Psoas muscle (tissue), 8 donors: ENCODE measurements around the gene ACAA2. TPM values are rescaled to one million over a fixed set of nuclear protein-coding genes. Genes with fewer than 3 reads are reported as not detected.

Source experiments
- ATAC-seq, 4 donors: fragments of 200-7000 bp; cut with Tn5 transposase; one replicate each; pipeline ENCODE4 v1.9.1; 2020; ENCODE audit warnings: moderate library complexity in 3 of 4, mild to moderate bottlenecking in 2 of 4
- DNase-seq, 2 donors: peaks; one replicate each; pipeline ENCODE4 v3.0.0-alpha.2; 2020
- H3K27ac ChIP-seq: fragments of 200-600 bp; one replicate; pipeline ENCODE4 v1.8.0; 2022
- H3K27me3 ChIP-seq, 3 donors: fragments of 200-600 bp in 1 of 3; one replicate each; pipeline versions ENCODE4 v1.6.1 to v1.8.0; 2013 to 2022; ENCODE audit warnings: low read length in 2 of 3, mild to moderate bottlenecking in 2 of 3, moderate library complexity in 1 of 3; ENCODE audit not compliant: insufficient read depth in 3 of 3
- H3K36me3 ChIP-seq, 2 donors: fragments of 200-600 bp in 1 of 2; one replicate each; pipeline versions ENCODE4 v1.6.1 to v1.8.0; 2013 to 2022; ENCODE audit warnings: low read depth in 1 of 2, mild to moderate bottlenecking in 1 of 2, moderate library complexity in 1 of 2; ENCODE audit not compliant: insufficient read depth in 1 of 2
- H3K4me1 ChIP-seq: fragments of 200-600 bp; one replicate; pipeline ENCODE4 v1.8.0; 2022
- H3K4me3 ChIP-seq: fragments of 200-600 bp; one replicate; pipeline ENCODE4 v1.8.0; 2022; ENCODE audit warnings: mild to moderate bottlenecking
- H3K9me3 ChIP-seq: fragments of 200-600 bp; one replicate; pipeline ENCODE4 v1.8.0; 2022
- WGBS, 3 donors: extraction: QIAGEN DNeasy Blood & Tissue Kit; methylation state at CpG; one replicate each; pipeline versions ENCODE4 v1.1.6 to v1.1.7; 2013; 5-methylcytosine and 5-hydroxymethylcytosine counted together
- intact Hi-C, 2 donors: fragments of 100-400 bp; cut with DNase I; formaldehyde crosslinking; loops; one replicate each; pipeline versions ENCODE4 v1.11.0 to v1.14.2; 2022
- polyA plus RNA-seq, 3 donors: library from polyadenylated mRNA; stranded (reverse); fragments of 200-250 nt; gene quantifications; one replicate each; pipeline ENCODE4 v1.2.3, GENCODE V29; 2013
- total RNA-seq, 4 donors: library from RNA; stranded (reverse); fragmentation: NEBNext Ultra II Directional in 2 of 4; extraction: Animal tissue kit (Norgen Biotek cat#: 25700) in 2 of 4; gene quantifications; one replicate each; pipeline versions ENCODE4 v1.2.1 to v1.2.4, GENCODE V29; 2021 to 2023
- TF ChIP-seq, protein P1 (sequence below): fragments of 200-600 bp; IDR thresholded peaks from one replicate; pipeline ENCODE4 v1.8.0; 2022; ENCODE audit warnings: antibody characterized with exemption
- donor health status: healthy with polysubstance abuse.
- donor health status: DM: no; HTN: no; CAD: no; lungs with moderate emphysema.
- donor health status: Bipolar disorder and iron deficiency.
- donor health status: healthy.
- donor health status: DM: yes; HTN: yes; CAD: no.
- donor health status: DM: no; HTN: no; CAD: no.
- donor health status: DM: no; HTN: no; CAD: no.
- donor health status: DM: yes; HTN: yes; CAD: no.

Gene ACAA2
- total and polyA plus RNA-seq, 7 donors: 75.5 to 158 (median 95.4) TPM

DNA sequence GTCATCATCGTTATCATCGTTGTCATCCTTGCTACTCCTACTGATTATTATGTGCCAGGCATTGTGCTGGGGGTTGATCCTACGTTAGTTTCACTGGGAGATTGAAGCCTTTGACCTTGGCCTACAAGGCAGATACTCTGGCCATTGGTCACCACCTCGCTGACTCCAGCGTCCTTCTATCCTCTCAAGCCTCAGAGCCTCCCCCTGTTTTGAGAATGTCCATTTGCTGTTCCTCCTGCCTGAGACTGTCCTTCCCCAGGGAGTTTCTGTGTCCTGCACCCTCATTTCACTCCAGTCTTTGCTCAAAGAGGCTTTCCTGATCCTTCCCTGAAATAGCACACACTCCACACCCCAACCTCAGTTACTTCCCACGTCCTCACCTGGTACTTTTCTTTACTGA lies 57.8 kb downstream of the ACAA2 start:
- Histone ChIP-seq H3K4me1 (no peaks in the 10 kb centered on the region), H3K4me3 (no peak overlapping the region), H3K27me3 (no peaks in the 10 kb centered on the region), H3K36me3 (no peaks in the 10 kb centered on the region), H3K9me3 (no peaks in the 10 kb centered on the region), H3K27ac (no peak overlapping the region)
- intact Hi-C loops: no loop called here
- DNase-seq: no peak
- TF ChIP-seq, protein P1, sequence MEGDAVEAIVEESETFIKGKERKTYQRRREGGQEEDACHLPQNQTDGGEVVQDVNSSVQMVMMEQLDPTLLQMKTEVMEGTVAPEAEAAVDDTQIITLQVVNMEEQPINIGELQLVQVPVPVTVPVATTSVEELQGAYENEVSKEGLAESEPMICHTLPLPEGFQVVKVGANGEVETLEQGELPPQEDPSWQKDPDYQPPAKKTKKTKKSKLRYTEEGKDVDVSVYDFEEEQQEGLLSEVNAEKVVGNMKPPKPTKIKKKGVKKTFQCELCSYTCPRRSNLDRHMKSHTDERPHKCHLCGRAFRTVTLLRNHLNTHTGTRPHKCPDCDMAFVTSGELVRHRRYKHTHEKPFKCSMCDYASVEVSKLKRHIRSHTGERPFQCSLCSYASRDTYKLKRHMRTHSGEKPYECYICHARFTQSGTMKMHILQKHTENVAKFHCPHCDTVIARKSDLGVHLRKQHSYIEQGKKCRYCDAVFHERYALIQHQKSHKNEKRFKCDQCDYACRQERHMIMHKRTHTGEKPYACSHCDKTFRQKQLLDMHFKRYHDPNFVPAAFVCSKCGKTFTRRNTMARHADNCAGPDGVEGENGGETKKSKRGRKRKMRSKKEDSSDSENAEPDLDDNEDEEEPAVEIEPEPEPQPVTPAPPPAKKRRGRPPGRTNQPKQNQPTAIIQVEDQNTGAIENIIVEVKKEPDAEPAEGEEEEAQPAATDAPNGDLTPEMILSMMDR: no peak
- WGBS, 3 donors: 85 to 98% (median 94%) methylated on average over 6 of the region's 6 CpGs
- no peak for ATAC-seq

DNA sequence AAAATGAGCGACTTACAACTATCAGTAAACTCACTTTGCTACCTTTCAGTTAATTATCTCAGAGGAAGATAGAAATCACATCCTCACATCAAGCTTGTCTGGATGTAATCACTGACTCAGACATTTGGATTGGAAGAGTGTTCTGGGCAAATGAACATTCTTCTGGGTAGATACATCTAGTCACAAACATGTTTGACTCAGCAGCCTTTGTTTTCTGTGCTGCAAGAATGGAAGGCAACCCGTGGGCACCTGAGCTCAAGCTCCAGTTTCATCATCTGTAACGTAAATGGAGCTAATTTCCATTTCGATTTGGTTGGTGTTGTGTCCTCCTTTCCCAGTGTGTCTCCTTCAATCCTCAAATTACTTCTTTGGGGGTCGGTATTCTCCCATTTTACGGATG lies 58.5 kb downstream of the ACAA2 start:
- no peaks in the 10 kb centered on the region for H3K27me3 ChIP-seq
- ATAC-seq: no peak

DNA sequence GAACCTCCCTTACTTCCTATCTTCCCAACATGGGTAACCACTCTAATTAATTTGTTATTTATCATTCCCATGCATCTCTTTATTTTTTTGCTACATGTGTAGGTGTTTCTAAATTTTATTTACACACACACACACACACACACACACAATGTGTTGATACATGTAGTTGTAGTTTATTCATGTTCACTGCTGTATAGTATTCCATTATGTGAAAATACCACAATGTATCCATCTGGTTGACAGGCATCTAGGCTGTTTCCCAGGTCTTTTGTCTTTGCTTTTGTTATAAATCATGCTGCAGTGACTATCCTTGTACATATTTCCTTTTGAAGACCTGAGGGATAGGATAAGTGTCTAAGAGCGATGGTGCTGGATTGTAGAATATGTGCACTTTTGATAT lies 59.7 kb downstream of the ACAA2 start:
- H3K27me3 ChIP-seq: no peaks in the 10 kb centered on the region
- H3K4me3 ChIP-seq: no peak overlapping the region
- H3K36me3 ChIP-seq: no peaks in the 10 kb centered on the region
- no peak overlapping the region for H3K27ac ChIP-seq
- 94 to 97% (median 96%) methylated on average over 1 of the region's 1 CpG for WGBS, 3 donors
- intact Hi-C loops: no loop called here
- DNase-seq (no peak), ATAC-seq (no peak)
- H3K9me3 ChIP-seq: no peaks in the 10 kb centered on the region
- no peaks in the 10 kb centered on the region for H3K4me1 ChIP-seq
- TF ChIP-seq, protein P1: no peak

More for the DNA sequence above, 58.5 kb downstream of the ACAA2 start:
- no peaks in the 10 kb centered on the region for H3K4me1 ChIP-seq
- TF ChIP-seq, protein P1: no peak
- H3K36me3 ChIP-seq: no peaks in the 10 kb centered on the region
- no peaks in the 10 kb centered on the region for H3K9me3 ChIP-seq
- DNase-seq: no peak
- WGBS, 3 donors: 81 to 88% (median 85%) methylated on average over 6 of the region's 6 CpGs
- H3K27ac ChIP-seq: no peak overlapping the region
- no peak overlapping the region for H3K4me3 ChIP-seq
- intact Hi-C loops: no loop called here

DNA sequence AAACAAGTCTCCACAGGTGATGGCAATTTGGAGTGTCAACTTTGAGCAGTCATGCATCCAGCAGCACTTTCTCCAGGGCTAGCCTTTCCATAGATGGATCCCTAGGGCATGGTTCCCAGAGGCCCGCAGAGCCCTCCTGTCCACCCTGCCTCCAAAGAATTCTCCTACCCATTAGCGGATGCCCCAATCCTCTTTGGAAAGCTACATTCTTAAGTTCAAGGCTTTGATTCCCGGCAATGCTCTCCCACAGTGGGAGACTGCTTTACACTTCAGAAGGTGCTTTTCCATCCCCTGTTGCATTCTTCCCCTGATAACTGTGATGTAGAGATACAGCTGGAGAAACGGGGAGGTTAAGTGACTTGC lies 61.3 kb downstream of the ACAA2 start:
- H3K4me3 ChIP-seq: no peak overlapping the region
- H3K27ac ChIP-seq: no peak overlapping the region
- H3K27me3 ChIP-seq: no peaks in the 10 kb centered on the region
- no peak for DNase-seq
- ATAC-seq: no peak
- no peaks in the 10 kb centered on the region for H3K36me3 ChIP-seq
- intact Hi-C loops: no loop called here
- TF ChIP-seq, protein P1: no peak
- no peaks in the 10 kb centered on the region for H3K9me3 ChIP-seq
- no peaks in the 10 kb centered on the region for H3K4me1 ChIP-seq
- 60 to 70% (median 65%) methylated on average over 4 of the region's 4 CpGs for WGBS, 3 donors

DNA sequence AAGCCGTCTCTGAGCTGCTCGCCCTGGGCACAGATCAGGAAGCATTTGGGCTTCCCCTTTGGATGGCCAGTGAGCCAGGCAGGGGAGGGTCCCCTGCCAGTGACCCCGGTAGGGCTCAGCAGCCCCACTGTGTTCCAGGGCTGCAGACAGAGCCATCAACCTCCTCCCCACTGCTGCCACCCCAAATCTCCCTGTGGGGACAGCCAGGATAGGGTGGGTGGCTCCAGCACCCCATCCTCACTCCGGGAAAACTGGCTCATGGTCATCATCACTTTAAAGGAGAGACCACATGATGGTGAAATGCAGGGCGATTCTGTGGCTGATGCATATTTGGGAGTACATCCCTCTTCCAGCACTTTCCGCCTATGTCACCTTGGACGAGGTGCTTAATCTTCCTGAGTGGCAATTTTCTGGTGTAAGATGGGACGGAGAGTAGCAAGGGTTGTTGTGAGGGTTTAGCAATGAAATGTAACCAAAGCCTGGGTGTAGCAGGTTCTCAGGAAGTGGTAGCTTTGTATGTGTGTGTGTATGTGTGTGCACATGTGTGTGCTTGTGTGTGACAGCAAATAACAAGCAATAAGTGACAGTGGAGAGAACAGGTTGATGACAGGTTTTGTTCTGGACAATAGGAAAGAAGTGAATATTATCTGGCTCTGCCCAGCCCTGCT lies 61.8 kb downstream of the ACAA2 start:
- no peak overlapping the region for H3K4me3 ChIP-seq
- no peaks in the 10 kb centered on the region for H3K4me1 ChIP-seq
- no peak overlapping the region for H3K27ac ChIP-seq
- no peak for ATAC-seq
- 64 to 74% (median 67%) methylated on average over 8 of the region's 8 CpGs for whole genome bisulfite sequencing, 3 donors
- TF ChIP-seq, protein P1: no peak
- no peak for DNase-seq
- H3K36me3 ChIP-seq: no peaks in the 10 kb centered on the region
- no peaks in the 10 kb centered on the region for H3K9me3 ChIP-seq
- H3K27me3 ChIP-seq: no peaks in the 10 kb centered on the region
- intact Hi-C loops: no loop called here
